ENCODE data around the gene VSTM2B. TPM values are rescaled to one million over a fixed set of nuclear protein-coding genes. Genes with fewer than 3 reads are reported as not detected.

VSTM2B gene
- polyA plus RNA-seq, 1 donor (not counting 4 experiments of a cell fraction or from before 2014, with no cell fraction given) = not detected

- dilution Hi-C loops (cut with MboI; ENCODE audit: extremely low pct_ligation_motif_present, low sequenced_read_pairs) = no loop called here
- no peaks in the 10 kb centered on the region for H4K20me1 ChIP-seq (ENCODE audit: control insufficient read depth, extremely low read depth, insufficient read depth, low read length)
- H3K9me1 ChIP-seq (ENCODE audit: control insufficient read depth, extremely low read depth, insufficient read depth, low read length) = no peaks in the 10 kb centered on the region
- no peaks in the 10 kb centered on the region for H3K79me2 ChIP-seq (ENCODE audit: control insufficient read depth, insufficient read depth, low read length)
- TF ChIP-seq, protein P1, sequence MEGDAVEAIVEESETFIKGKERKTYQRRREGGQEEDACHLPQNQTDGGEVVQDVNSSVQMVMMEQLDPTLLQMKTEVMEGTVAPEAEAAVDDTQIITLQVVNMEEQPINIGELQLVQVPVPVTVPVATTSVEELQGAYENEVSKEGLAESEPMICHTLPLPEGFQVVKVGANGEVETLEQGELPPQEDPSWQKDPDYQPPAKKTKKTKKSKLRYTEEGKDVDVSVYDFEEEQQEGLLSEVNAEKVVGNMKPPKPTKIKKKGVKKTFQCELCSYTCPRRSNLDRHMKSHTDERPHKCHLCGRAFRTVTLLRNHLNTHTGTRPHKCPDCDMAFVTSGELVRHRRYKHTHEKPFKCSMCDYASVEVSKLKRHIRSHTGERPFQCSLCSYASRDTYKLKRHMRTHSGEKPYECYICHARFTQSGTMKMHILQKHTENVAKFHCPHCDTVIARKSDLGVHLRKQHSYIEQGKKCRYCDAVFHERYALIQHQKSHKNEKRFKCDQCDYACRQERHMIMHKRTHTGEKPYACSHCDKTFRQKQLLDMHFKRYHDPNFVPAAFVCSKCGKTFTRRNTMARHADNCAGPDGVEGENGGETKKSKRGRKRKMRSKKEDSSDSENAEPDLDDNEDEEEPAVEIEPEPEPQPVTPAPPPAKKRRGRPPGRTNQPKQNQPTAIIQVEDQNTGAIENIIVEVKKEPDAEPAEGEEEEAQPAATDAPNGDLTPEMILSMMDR (optimal IDR thresholded peaks at IDR 0.05 in 1 of 3, IDR thresholded peaks at IDR 0.05 in 1 of 3, conservative IDR thresholded peaks at IDR 0.05 in 1 of 3; ENCODE audit: extremely low read depth in 1 of 3, insufficient read depth in 2 of 3, low read length in 3 of 3) = no peak
- TF ChIP-seq EZH2 (IDR thresholded peaks at IDR 0.05; ENCODE audit: low read length) = no peak
- no peak overlapping the region for H2AFZ ChIP-seq (ENCODE audit: control insufficient read depth, low read length)
- H3K27me3 ChIP-seq (ENCODE audit: control insufficient read depth, extremely low read depth, insufficient read depth, low read length) = peaks cover 7% of the 10 kb centered on the region
- DNase-seq (ENCODE audit: low read depth, low spot score) (no peak), FAIRE-seq (no peak)
- no peak overlapping the region for H3K4me2 ChIP-seq (ENCODE audit: control insufficient read depth, extremely low read depth, insufficient read depth, low read depth, low read length)
- H3K36me3 ChIP-seq (ENCODE audit: control insufficient read depth in 2 of 2, extremely low read depth in 1 of 2, insufficient read depth in 2 of 2, low read length in 2 of 2) = no peaks in the 10 kb centered on the region
- H3K4me3 ChIP-seq (ENCODE audit: control insufficient read depth in 2 of 3, extremely low read depth in 1 of 3, insufficient read depth in 2 of 3, low read depth in 1 of 3, low read length in 3 of 3) = no peak overlapping the region
- H3K9me3 ChIP-seq (ENCODE audit: control insufficient read depth, low read depth, low read length) = no peaks in the 10 kb centered on the region
- H3K27ac ChIP-seq (ENCODE audit: control insufficient read depth, insufficient read depth, low read length) = no peak overlapping the region
- no peak overlapping the region for H3K9ac ChIP-seq (ENCODE audit: control insufficient read depth, extremely low read depth, insufficient read depth, low read length)
- no peaks in the 10 kb centered on the region for H3K4me1 ChIP-seq (ENCODE audit: control insufficient read depth, extremely low read depth, insufficient read depth, low read length)
Observed at GRCh38 chr19:29576046-29576606, 50.3 kb downstream of the VSTM2B start.

DNA sequence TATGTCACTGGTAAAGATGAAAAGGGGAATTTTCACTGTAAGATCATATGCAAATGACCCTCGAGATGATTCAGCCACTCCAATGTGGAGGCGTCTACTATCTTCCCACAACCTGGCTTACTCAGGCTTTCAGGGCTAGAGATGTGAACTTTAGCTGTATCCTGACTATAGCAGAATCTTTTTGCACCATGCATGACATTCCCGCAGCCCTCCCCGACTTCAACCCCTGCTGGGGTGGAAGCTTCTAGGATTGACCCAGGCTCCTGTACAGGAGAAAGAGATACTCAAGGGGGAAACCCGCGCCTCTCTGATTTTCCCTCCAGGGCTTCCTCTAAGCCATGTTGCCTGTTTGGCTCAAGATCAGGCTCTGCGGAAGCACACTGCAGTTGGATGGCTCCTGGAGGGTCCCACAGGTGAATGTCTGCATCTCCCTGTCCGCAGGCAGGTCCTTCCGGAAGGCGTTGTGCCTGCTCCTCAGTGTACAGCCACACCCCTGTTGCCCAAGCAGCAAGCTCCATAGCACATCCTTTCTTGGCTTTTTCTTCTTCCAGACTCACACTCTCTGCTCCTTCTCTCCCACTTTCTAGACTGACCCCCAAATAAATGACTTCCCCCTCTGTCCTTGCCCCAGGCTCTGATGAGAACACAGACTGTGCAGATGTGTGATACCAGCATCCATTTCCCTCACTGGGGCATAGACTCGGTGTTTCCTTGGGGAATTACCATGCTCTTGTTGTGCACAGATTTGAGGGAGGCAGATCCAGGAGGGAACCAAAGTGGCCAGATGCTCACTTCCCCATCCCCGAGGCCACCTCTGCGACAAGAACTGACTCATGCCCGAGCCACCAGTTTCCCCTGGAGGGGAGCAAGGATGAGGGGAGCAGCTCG, 51.2 kb downstream of the VSTM2B start:
- dilution Hi-C loops (cut with MboI; ENCODE audit: extremely low pct_ligation_motif_present, low sequenced_read_pairs) = no loop called here
- DNase-seq (ENCODE audit: low read depth, low spot score) (no peak), FAIRE-seq (no peak)
- H3K79me2 ChIP-seq (ENCODE audit: control insufficient read depth, insufficient read depth, low read length) = no peaks in the 10 kb centered on the region
- no peak for TF ChIP-seq EZH2 (IDR thresholded peaks at IDR 0.05; ENCODE audit: low read length)
- TF ChIP-seq, protein P1 (optimal IDR thresholded peaks at IDR 0.05 in 1 of 3, IDR thresholded peaks at IDR 0.05 in 1 of 3, conservative IDR thresholded peaks at IDR 0.05 in 1 of 3; ENCODE audit: extremely low read depth in 1 of 3, insufficient read depth in 2 of 3, low read length in 3 of 3) = no peak
- no peaks in the 10 kb centered on the region for H3K36me3 ChIP-seq (ENCODE audit: control insufficient read depth in 2 of 2, extremely low read depth in 1 of 2, insufficient read depth in 2 of 2, low read length in 2 of 2)
- H3K9me1 ChIP-seq (ENCODE audit: control insufficient read depth, extremely low read depth, insufficient read depth, low read length) = no peaks in the 10 kb centered on the region
- H2AFZ ChIP-seq (ENCODE audit: control insufficient read depth, low read length) = no peak overlapping the region
- no peak overlapping the region for H3K27ac ChIP-seq (ENCODE audit: control insufficient read depth, insufficient read depth, low read length)
- H3K9me3 ChIP-seq (ENCODE audit: control insufficient read depth, low read depth, low read length) = no peaks in the 10 kb centered on the region
- no peak overlapping the region for H3K4me3 ChIP-seq (ENCODE audit: control insufficient read depth in 2 of 3, extremely low read depth in 1 of 3, insufficient read depth in 2 of 3, low read depth in 1 of 3, low read length in 3 of 3)
- H3K4me1 ChIP-seq (ENCODE audit: control insufficient read depth, extremely low read depth, insufficient read depth, low read length) = no peaks in the 10 kb centered on the region
- H3K27me3 ChIP-seq (ENCODE audit: control insufficient read depth, extremely low read depth, insufficient read depth, low read length) = peaks cover 7% of the 10 kb centered on the region
- no peaks in the 10 kb centered on the region for H4K20me1 ChIP-seq (ENCODE audit: control insufficient read depth, extremely low read depth, insufficient read depth, low read length)
- no peak overlapping the region for H3K4me2 ChIP-seq (ENCODE audit: control insufficient read depth, extremely low read depth, insufficient read depth, low read depth, low read length)
- H3K9ac ChIP-seq (ENCODE audit: control insufficient read depth, extremely low read depth, insufficient read depth, low read length) = no peak overlapping the region
